ENCODE data around the gene ASAP3.

The ASAP3 gene

GRCh38 chr1:23428136-23428905 lies 55.7 kb downstream of the ASAP3 start:
- DNase-seq, result peak in 2 of 10 donors; percentile 16 to 60
- intact Hi-C loops (cut with DNase I), result no loop called here

DNA sequence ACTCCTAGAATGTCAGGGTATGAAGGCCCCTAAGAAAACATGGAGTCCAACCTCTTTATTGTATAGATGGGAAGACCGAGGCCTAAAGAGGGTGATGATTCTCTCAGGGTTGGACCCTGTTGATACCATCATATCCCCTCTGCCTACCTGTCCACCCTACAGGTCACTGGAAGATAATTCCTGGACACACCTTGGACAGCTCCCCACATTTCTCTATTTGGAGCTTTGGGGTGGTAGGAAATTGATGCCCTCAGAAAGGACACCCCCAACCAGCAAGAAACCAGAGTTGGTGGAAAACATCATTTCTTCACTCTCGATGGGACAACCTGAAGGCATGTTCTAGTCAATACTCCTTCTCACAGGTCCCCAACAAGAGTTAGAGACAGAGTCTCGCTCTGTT lies 56.4 kb downstream of the ASAP3 start:
- DNase-seq, result no peak
- intact Hi-C loops (cut with DNase I), result no loop called here

GRCh38 chr1:23426828-23427227 lies 57.2 kb downstream of the ASAP3 start:
- intact Hi-C loops (cut with DNase I), result no loop called here
- peak in 1 of 10 donors; percentile 13 for DNase-seq

- peak in 1 of 10 donors; percentile 41 for DNase-seq
- intact Hi-C loops (cut with DNase I), result no loop called here
These were observed 58.8 kb downstream of the ASAP3 start for GRCh38 chr1:23425193-23425494.

DNA sequence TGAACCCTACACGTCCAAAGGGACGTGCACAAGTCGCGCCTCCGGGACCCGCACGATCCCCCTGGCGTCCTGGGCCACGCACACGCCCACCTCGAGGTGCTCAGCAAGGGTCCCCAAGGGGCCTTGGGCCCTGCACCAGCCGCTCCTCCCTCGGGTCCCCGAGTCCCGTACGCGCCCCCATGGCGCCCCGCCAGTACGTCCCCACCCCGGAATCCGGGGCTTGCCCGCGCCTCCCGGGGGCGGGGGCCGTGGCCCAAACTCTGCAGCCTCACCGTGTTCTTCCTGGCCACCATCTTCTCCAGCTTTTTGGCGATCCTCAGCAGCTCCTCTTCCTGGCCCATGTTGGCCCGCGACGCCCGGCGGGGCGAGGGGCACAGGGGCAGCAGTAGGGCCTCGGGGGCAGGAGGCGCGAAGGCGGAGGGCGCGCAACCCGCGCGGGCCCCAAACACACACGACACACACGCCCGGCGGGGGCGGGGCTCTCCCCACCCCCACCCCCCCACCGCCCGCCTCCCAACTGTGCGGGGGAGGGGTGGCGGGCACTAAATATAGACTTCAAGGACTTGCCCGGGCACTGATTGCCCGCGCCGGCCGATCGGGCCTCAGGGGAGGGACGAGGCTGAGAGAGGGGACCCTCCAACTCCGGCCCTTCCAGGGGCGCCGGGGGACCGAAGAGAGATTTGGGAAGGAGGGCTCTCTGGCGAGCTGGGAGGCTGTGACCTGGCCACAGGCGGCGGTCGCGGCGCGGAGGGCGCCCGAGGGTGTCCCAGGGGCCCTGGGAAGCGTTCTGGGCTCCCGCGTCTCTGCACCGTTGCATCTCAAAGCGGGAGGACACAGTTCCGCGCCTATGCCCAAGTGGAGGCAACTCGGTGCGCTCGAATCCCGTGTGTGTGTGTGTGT lies 59.4 kb downstream of the ASAP3 start, which contains the start of gene TCEA3:
Gene TCEA3, minus strand, starts transcription at position 456 of the 900 bp plus-strand sequence. Its CDS starts 115 bp downstream, at position 341.
- peak in 2 of 10 donors; percentile 24 to 89 for DNase-seq
- intact Hi-C loops (cut with DNase I), result no loop called here

DNA sequence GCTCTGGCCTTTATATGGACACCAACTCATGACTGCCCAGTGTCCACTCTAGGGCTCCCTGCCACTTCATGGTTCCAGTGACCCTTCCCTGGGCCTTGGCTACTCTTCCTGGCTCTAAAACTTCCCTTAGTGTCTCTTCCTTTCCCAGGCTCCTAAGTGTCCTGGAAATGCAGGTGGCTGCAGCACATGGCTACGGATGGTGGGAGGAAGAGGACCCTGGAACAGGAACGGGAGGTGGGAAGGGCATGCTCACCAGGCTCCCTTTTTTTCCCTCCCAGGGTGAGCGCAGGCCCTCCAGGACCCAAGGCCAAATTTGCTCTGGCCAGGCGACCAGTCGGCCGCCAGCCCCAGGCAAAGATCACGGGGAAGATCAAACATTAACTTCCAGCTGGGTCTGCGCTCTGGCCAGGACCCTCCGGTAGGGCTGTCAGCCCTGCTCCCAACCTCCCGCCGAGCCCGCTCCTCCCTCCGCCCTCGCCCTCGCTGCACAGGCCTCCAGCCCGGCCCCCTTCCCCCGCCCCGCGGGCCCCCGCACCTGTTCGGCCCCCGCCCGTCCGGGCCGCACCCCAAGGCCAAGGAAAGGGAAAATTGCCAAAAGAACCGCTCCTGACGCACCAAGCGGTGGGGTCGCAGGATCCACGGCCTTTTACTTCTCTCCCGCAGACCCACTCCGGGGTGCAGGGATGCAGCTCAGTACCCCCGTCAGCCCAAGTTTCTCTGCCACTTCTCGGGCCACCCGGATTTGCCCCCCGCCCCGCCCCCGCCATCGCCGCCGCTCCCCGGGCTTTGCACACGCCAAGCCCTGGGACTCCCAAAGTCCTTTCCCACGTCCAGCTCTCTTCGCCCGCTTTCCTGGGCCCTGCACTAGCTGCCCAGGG lies 60.3 kb downstream of the ASAP3 start:
- intact Hi-C loops (cut with DNase I), result no loop called here

DNA sequence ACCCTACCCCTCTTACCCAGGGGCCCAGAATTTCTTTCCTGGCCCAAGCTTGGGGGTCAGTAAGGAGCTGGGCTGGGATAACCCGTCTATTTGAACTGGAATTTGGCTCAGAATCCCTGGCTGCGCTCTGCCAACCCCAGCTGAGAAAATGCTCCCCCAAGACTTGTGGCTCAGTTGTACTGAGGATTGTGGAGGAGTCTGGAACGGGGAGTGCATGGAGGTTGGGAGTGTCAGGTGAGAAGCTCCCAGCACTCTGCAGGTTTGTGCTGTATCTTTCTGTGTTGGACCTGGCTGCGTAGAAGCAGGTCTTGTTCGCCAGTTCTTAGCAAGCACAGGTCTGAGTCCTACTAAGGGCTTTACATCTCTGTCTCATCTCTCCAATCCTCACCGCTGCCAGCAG lies 61.0 kb downstream of the ASAP3 start:
- DNase-seq, result no peak
- intact Hi-C loops (cut with DNase I), result no loop called here

More for the DNA sequence above, 60.3 kb downstream of the ASAP3 start:
- DNase-seq, result peak in 1 of 10 donors; percentile 81

- intact Hi-C loops (cut with DNase I), result no loop called here
- peak in 1 of 10 donors; percentile 84 for DNase-seq
These were observed 61.6 kb downstream of the ASAP3 start for GRCh38 chr1:23422241-23422877.

GRCh38 chr1:23421753-23422240 lies 62.2 kb downstream of the ASAP3 start:
- intact Hi-C loops (cut with DNase I), result no loop called here
- no peak for DNase-seq

GRCh38 chr1:23421343-23421742 lies 62.6 kb downstream of the ASAP3 start:
- DNase-seq, result no peak
- intact Hi-C loops (cut with DNase I), result no loop called here

DNA sequence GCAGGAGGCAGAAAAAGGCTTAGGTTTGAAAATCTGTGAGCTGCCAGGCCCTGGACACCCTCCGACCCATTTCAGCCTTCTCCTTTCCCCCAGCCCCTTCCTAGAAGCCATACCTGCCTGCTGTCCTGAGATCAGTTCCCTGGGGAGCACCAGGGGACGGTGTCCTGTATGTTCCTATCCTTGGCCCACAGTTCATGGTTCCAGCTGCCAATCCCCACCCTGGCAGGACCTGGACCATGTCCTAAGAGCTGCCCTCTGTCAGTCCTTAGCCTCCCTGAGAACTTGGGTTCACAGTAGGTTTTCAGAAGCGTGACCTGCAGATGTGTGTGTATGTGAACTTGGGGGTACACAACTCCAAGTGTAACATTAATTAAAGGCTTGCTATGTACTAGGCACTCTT lies 63.2 kb downstream of the ASAP3 start:
- intact Hi-C loops (cut with DNase I), result no loop called here
- no peak for DNase-seq

GRCh38 chr1:23419180-23419579 lies 64.8 kb downstream of the ASAP3 start:
- DNase-seq, result no peak
- intact Hi-C loops (cut with DNase I), result no loop called here

DNA sequence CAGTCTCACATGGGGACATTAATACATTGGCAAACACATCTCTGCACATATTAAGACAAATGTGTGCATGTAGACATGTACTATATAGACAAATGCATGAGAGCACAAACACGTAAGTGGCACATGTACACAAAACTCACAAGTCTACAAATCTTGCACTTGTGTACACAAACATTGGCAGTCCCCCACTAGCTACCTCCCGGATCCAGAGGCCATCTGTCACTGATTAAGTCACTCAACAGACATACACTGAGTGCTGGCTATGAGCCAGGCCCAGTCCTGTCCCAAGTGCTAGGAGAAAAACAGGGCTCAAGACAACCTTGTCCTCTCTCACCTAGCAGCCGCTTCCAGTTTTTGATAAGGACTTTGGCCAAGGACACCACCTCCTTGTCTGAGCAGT lies 66.4 kb downstream of the ASAP3 start:
- intact Hi-C loops (cut with DNase I), result no loop called here
- no peak for DNase-seq

DNA sequence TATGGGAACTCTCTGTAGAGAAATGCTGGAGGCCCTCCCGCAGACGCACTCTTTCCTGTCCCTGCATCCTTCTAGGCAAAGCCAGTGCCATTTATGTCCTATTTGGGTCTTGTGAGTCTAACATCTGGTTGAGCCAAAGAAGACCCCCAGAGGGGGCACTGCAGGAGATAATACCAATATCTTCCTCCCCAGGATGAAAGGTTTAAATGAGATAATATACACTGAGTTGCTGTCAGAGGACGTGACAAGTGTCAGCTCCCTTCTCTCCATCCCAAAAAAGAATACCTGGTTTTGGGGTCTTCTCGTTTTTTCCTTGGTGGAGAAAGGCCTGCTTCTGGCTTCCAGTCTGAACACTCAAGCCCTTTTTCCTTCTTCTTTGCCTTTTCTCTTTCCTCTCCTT lies 67.0 kb downstream of the ASAP3 start:
- DNase-seq, result no peak
- intact Hi-C loops (cut with DNase I), result no loop called here

DNA sequence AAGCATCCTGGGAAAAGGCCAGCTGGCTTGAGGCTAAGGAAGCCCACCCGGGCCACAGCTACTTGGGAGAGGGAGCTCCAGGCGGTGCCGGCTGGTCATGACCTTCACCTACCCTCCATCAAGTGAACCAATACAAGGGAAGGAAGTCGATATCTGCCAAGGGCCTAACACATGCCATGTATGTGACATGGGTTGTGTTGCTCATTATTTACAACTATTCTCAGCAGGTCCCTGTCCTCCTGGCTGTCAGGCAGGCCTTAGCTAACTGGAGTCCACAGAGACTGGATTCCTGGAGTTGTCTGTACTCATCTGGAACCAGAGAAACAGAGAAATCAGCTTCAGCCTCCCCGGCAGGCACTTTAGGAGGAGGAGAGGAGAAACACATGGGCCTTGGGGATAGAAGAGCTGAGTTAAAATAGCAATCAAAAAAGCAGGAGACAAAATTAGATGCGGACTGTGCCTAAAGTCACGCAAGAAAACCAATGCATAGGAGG lies 75.1 kb downstream of the ASAP3 start:
- intact Hi-C loops (cut with DNase I), result loop anchor here (10.0 kb wide), 1 partner anchor 314 kb away; no protein-coding TSS in a partner anchor
- no peak for DNase-seq

- intact Hi-C loops (cut with DNase I), result loop anchor here (10.0 kb wide), 1 partner anchor 312 kb away; no protein-coding TSS in a partner anchor
- no peak for DNase-seq
These were observed 76.9 kb downstream of the ASAP3 start for GRCh38 chr1:23407016-23407630.

- intact Hi-C loops (cut with DNase I), result loop anchor here (2.0 to 10.0 kb wide), 2 partner anchors 61 to 311 kb away; partner anchors contain the start of gene HNRNPR
- no peak for DNase-seq
These were observed 78.0 kb downstream of the ASAP3 start for GRCh38 chr1:23405946-23406345.

DNA sequence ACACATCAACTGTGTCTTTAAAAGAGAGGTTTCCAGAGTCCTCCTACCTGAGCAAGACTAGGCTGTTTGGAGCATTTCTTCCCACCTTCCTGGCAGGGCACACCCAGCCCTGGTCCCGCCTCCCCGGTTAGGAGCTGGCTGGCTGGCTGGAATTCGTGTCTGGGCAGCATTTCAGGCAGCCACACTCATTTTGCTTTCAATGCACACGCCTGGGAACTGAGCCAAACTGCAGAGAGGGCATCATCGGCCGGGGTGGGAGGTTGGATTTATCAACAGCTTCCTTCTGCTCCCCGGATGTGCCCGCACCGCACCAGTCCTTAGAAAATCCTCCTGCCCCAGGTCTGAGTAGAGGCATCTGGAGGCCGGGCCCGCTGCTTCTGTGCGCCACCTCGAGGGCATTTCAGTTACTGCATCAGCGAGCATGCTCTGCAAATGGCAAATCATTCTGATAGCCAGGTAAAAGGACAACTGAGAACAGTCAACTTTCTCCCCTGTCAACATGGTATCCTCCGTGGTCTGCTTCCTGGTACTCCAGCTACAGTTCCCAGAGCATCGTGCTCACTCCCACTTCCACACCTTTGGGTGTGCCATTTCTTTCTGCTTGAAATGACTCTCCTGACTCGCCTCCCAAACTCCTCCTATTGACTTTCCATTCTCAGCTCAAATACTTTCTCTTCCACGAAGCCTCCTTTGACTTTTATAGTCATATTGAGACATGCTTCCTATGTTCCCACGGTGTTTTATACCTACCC lies 80.1 kb downstream of the ASAP3 start:
- peak; percentile 76 to 98 (median 92) for DNase-seq
- intact Hi-C loops (cut with DNase I), result loop anchor here (2.0 to 10.0 kb wide), 2 partner anchors 59 to 309 kb away; partner anchors contain the start of gene HNRNPR

All from posterior cingulate gyrus (tissue), 11 donors.